HEK293 (cell line): ENCODE data around the gene SMIM33.

Source experiments
- CTCF ChIA-PET: fragments of 350-600 bp; formaldehyde crosslinking; extraction: SDS; loops from one replicate; lab custom pipeline; 2021; ENCODE audit warnings: antibody characterized with exemption; lab: Yijun Ruan, JAX
- POLR2A ChIA-PET: fragments of 300-600 bp; formaldehyde crosslinking; extraction: SDS; loops from one replicate; lab custom pipeline; 2020; ENCODE audit warnings: antibody characterized with exemption, inconsistent platforms; lab: Yijun Ruan, JAX
- H3K27ac ChIP-seq: fragments of 200-500 bp; sonication (Bioruptor generic); 2 replicates; pipeline ENCODE4 v1.5.1; 2014; ENCODE audit warnings: low read depth, low read length, control low read depth, inconsistent platforms; ENCODE audit errors: extremely low read depth
- H3K36me3 ChIP-seq, 2 experiments: fragments of 200-500 bp in 1 of 2; sonication (Bioruptor generic) in 1 of 2; 1 replicate in 1 of 2; 2 replicates in 1 of 2; pipeline ENCODE4 v1.5.1; 2014 to 2017; ENCODE audit warnings: inconsistent platforms in 2 of 2, low read length in 2 of 2; ENCODE audit not compliant: control insufficient read depth in 2 of 2, insufficient read depth in 1 of 2
- H3K4me1 ChIP-seq: fragments of 200-500 bp; sonication (Bioruptor generic); 2 replicates; pipeline ENCODE4 v1.5.1; 2014; ENCODE audit warnings: mild to moderate bottlenecking, low read length, inconsistent platforms; ENCODE audit not compliant: control insufficient read depth, insufficient read depth
- H3K4me3 ChIP-seq: 2 replicates; pipeline ENCODE4 v1.5.1; 2011; ENCODE audit warnings: low read depth, mild to moderate bottlenecking, control low read depth, low read length, moderate library complexity
- H3K9me3 ChIP-seq: fragments of 200-500 bp; sonication (Bioruptor generic); 2 replicates; pipeline ENCODE4 v1.5.1; 2014; ENCODE audit warnings: low read depth, low read length, inconsistent platforms; ENCODE audit not compliant: control insufficient read depth, insufficient read depth
- AEBP2 ChIP-seq: fragments of 450-650 bp; formaldehyde crosslinking; IDR thresholded peaks from 2 replicates; pipeline ENCODE4 v1.5.1; 2016; ENCODE audit warnings: missing biosample characterization, missing genetic modification characterization, borderline replicate concordance
- BCL11B ChIP-seq: fragments of 450-650 bp; formaldehyde crosslinking; IDR thresholded peaks from 2 replicates; pipeline ENCODE4 v1.5.1; 2016; ENCODE audit warnings: low read depth, missing biosample characterization, missing genetic modification characterization
- GLI2 ChIP-seq: fragments of 450-650 bp; formaldehyde crosslinking; IDR thresholded peaks from 2 replicates; pipeline ENCODE4; 2017; ENCODE audit warnings: missing biosample characterization, missing genetic modification characterization, low read depth, borderline replicate concordance
- INSM2 ChIP-seq: fragments of 450-650 bp; formaldehyde crosslinking; IDR thresholded peaks from 2 replicates; pipeline ENCODE4 v1.5.1; 2016; ENCODE audit warnings: missing biosample characterization, missing genetic modification characterization
- KLF7 ChIP-seq: fragments of 450-650 bp; formaldehyde crosslinking; IDR thresholded peaks from 2 replicates; pipeline ENCODE4 v1.5.1; 2016; ENCODE audit warnings: missing biosample characterization, missing genetic modification characterization, borderline replicate concordance
- PATZ1 ChIP-seq: fragments of 450-650 bp; formaldehyde crosslinking; IDR thresholded peaks from 2 replicates; pipeline ENCODE4 v1.5.1; 2016; ENCODE audit warnings: missing biosample characterization, missing genetic modification characterization
- RBAK ChIP-seq: fragments of 450-650 bp; formaldehyde crosslinking; IDR thresholded peaks from 2 replicates; pipeline ENCODE4 v1.5.1; 2016; ENCODE audit warnings: missing biosample characterization, missing genetic modification characterization
- WT1 ChIP-seq: fragments of 450-650 bp; formaldehyde crosslinking; IDR thresholded peaks from 2 replicates; pipeline ENCODE4 v1.5.1; 2016; ENCODE audit warnings: missing biosample characterization, missing genetic modification characterization
- ZBTB11 ChIP-seq: fragments of 450-650 bp; formaldehyde crosslinking; conservative IDR thresholded peaks from 2 replicates; pipeline ENCODE4 v1.5.1; 2016; ENCODE audit warnings: low read depth, missing biosample characterization, missing genetic modification characterization
- ZBTB17 ChIP-seq: fragments of 450-650 bp; formaldehyde crosslinking; IDR thresholded peaks from 2 replicates; pipeline ENCODE4 v1.5.1; 2016; ENCODE audit warnings: missing biosample characterization, missing genetic modification characterization
- ZBTB48 ChIP-seq: fragments of 450-650 bp; formaldehyde crosslinking; IDR thresholded peaks from 2 replicates; pipeline ENCODE4 v1.5.1; 2016; ENCODE audit warnings: missing biosample characterization, missing genetic modification characterization
- ZFP41 ChIP-seq: fragments of 450-650 bp; formaldehyde crosslinking; IDR thresholded peaks from 2 replicates; pipeline ENCODE4 v1.5.1; 2016; ENCODE audit warnings: missing biosample characterization, missing genetic modification characterization, borderline replicate concordance
- ZNF146 ChIP-seq: fragments of 450-650 bp; formaldehyde crosslinking; IDR thresholded peaks from 2 replicates; pipeline ENCODE4 v1.5.1; 2016; ENCODE audit warnings: missing biosample characterization, missing genetic modification characterization
- ZNF157 ChIP-seq: fragments of 450-650 bp; formaldehyde crosslinking; IDR thresholded peaks from 2 replicates; pipeline ENCODE4 v1.5.1; 2016; ENCODE audit warnings: missing biosample characterization, missing genetic modification characterization
- ZNF18 ChIP-seq: fragments of 450-650 bp; formaldehyde crosslinking; IDR thresholded peaks from 2 replicates; pipeline ENCODE4 v1.5.1; 2016; ENCODE audit warnings: missing biosample characterization, missing genetic modification characterization
- ZNF239 ChIP-seq: fragments of 450-650 bp; formaldehyde crosslinking; IDR thresholded peaks from 2 replicates; pipeline ENCODE4 v1.5.1; 2016; ENCODE audit warnings: missing biosample characterization, missing genetic modification characterization
- ZNF266 ChIP-seq: fragments of 450-650 bp; formaldehyde crosslinking; IDR thresholded peaks from 2 replicates; pipeline ENCODE4 v1.5.1; 2016; ENCODE audit warnings: missing biosample characterization, missing genetic modification characterization, low read depth
- ZNF404 ChIP-seq: fragments of 450-650 bp; formaldehyde crosslinking; IDR thresholded peaks from 2 replicates; pipeline ENCODE4 v1.5.1; 2017; ENCODE audit warnings: missing biosample characterization, missing genetic modification characterization
- ZNF416 ChIP-seq: fragments of 450-650 bp; formaldehyde crosslinking; IDR thresholded peaks from 2 replicates; pipeline ENCODE4 v1.5.1; 2016; ENCODE audit warnings: missing biosample characterization, missing genetic modification characterization
- ZNF488 ChIP-seq: fragments of 450-650 bp; formaldehyde crosslinking; IDR thresholded peaks from 2 replicates; pipeline ENCODE4 v1.5.1; 2016; ENCODE audit warnings: missing biosample characterization, missing genetic modification characterization
- ZNF548 ChIP-seq: fragments of 450-650 bp; formaldehyde crosslinking; IDR thresholded peaks from 2 replicates; pipeline ENCODE4 v1.5.1; 2016; ENCODE audit warnings: missing biosample characterization, missing genetic modification characterization
- ZNF600 ChIP-seq: fragments of 450-650 bp; formaldehyde crosslinking; IDR thresholded peaks from 2 replicates; pipeline ENCODE4 v1.5.1; 2016; ENCODE audit warnings: missing biosample characterization, missing genetic modification characterization
- ZNF623 ChIP-seq: fragments of 450-650 bp; formaldehyde crosslinking; IDR thresholded peaks from 2 replicates; pipeline ENCODE4 v1.5.1; 2016; ENCODE audit warnings: missing biosample characterization, missing genetic modification characterization
- ZNF670 ChIP-seq: fragments of 450-650 bp; formaldehyde crosslinking; IDR thresholded peaks from 2 replicates; pipeline ENCODE4 v1.5.1; 2016; ENCODE audit warnings: missing biosample characterization, missing genetic modification characterization, low read depth
- ZNF776 ChIP-seq: fragments of 450-650 bp; formaldehyde crosslinking; IDR thresholded peaks from 2 replicates; pipeline ENCODE4 v1.5.0; 2017; ENCODE audit warnings: missing biosample characterization, missing genetic modification characterization, borderline replicate concordance

SMIM33 gene

GRCh38 chr5:139474890-139475791 is 4.3 kb downstream of the SMIM33 start:
- POLR2A ChIA-PET: interaction anchor here (0.7 kb wide), 1 partner anchor 36 kb away, joined by 4 read pairs; the partner anchor contains the start of gene DNAJC18
- Histone ChIP-seq H3K27ac (no peak overlapping the region), H3K36me3 (peaks cover 8 to 42% of the 10 kb centered on the region in 2 experiments; a peak in 2 of 3 replicates), H3K4me1 (no peaks in the 10 kb centered on the region), H3K4me3 (no peak overlapping the region), H3K9me3 (no peaks in the 10 kb centered on the region)
- CTCF ChIA-PET: interaction anchor here (0.7 to 1.2 kb wide), 4 partner anchors 20 to 312 kb away, joined by 3 to 5 read pairs (median 4); no protein-coding TSS in a partner anchor
- peak; percentile 25; the same call in 1 of the 2 replicates for TF ChIP-seq ZBTB17 (tag by site-specific recombination)
- no peak for TF ChIP-seq INSM2 (tag by site-specific recombination)
- TF ChIP-seq ZNF239: no peak
- no peak for TF ChIP-seq ZNF146 (tag by site-specific recombination)
- TF ChIP-seq ZNF600: 0 out of 2 replicates have a peak, but pooled peaks have one; percentile 22
- TF ChIP-seq ZNF157 (tag by site-specific recombination): 0 out of 2 replicates have a peak, but pooled peaks have one; percentile 10
- no peak for TF ChIP-seq ZNF623 (tag by site-specific recombination)
- TF ChIP-seq ZNF416 (tag by site-specific recombination): no peak
- no peak for TF ChIP-seq ZNF670 (tag by site-specific recombination)
- TF ChIP-seq ZBTB11 (tag by site-specific recombination): no peak
- no peak for TF ChIP-seq GLI2
- no peak for TF ChIP-seq ZNF266 (tag by site-specific recombination)
- no peak for TF ChIP-seq ZNF488 (tag by site-specific recombination)
- no peak for TF ChIP-seq AEBP2 (tag by site-specific recombination)
- no peak for TF ChIP-seq ZNF18 (tag by site-specific recombination)
- TF ChIP-seq ZBTB48 (tag by site-specific recombination): 0 out of 2 replicates have a peak, but pooled peaks have one; percentile 17
- no peak for TF ChIP-seq BCL11B (tag by site-specific recombination)
- TF ChIP-seq ZNF776 (tag by site-specific recombination): no peak
- TF ChIP-seq PATZ1 (tag by site-specific recombination): 0 out of 2 replicates have a peak, but pooled peaks have one; percentile 39
- TF ChIP-seq RBAK (tag by site-specific recombination): no peak
- TF ChIP-seq ZNF548 (tag by site-specific recombination): no peak
- TF ChIP-seq WT1 (tag by site-specific recombination): no peak
- no peak for TF ChIP-seq ZFP41 (tag by site-specific recombination)
- TF ChIP-seq KLF7 (tag by site-specific recombination): no peak
- no peak for TF ChIP-seq ZNF404 (tag by site-specific recombination)
